Measurements from ENCODE around the gene ABCB11. TPM values are rescaled to one million over a fixed set of nuclear protein-coding genes. Genes with fewer than 3 reads are reported as not detected.

Gene ABCB11
- total and polyA plus RNA-seq, 4 experiments from 2014 or later, result not detected

GRCh38 chr2:168970711-168971233 lies 60.4 kb downstream of the ABCB11 start:
- Mint-ChIP-seq H3K4me3 (no peak overlapping the region), H3K9me3 (no peaks in the 10 kb centered on the region), H3K4me1 (peaks cover 7 to 10% (median 9%) of the 10 kb centered on the region in 4 donors), H3K27ac (no peak overlapping the region), H3K36me3 (no peaks in the 10 kb centered on the region), H3K27me3 (no peaks in the 10 kb centered on the region)
- Histone ChIP-seq H3K27me3 (ENCODE audit: insufficient read depth, low read length) (no peaks in the 10 kb centered on the region), H3K36me3 (ENCODE audit: insufficient read depth, low read length) (no peaks in the 10 kb centered on the region), H3K27ac (ENCODE audit: low read depth, low read length) (no peak overlapping the region), H3K4me1 (ENCODE audit: insufficient read depth, low read length) (peaks cover 8% of the 10 kb centered on the region), H3K4me3 (ENCODE audit: low read length in 2 of 2) (no peak overlapping the region), H3K9me3 (ENCODE audit: control insufficient read depth in 1 of 2, low read length in 2 of 2) (no peaks in the 10 kb centered on the region)
- ChIA-PET CTCF (ENCODE audit: partially characterized antibody) (interaction anchor here (3.2 to 14.6 kb wide), 4 partner anchors 10 to 170 kb away, joined by 19 to 188 read pairs (median 51); no protein-coding TSS in a partner anchor), POLR2A (ENCODE audit: partially characterized antibody) (no interaction called here)
- intact Hi-C loops (cut with micrococcal nuclease), result no loop called here
- DNase-seq, result no peak

GRCh38 chr2:168969865-168970264 lies 61.3 kb downstream of the ABCB11 start:
- Mint-ChIP-seq H3K36me3 (no peaks in the 10 kb centered on the region), H3K9me3 (no peaks in the 10 kb centered on the region), H3K27ac (no peak overlapping the region), H3K4me1 (peaks cover 15 to 18% (median 18%) of the 10 kb centered on the region in 4 donors), H3K27me3 (no peaks in the 10 kb centered on the region), H3K4me3 (no peak overlapping the region)
- Histone ChIP-seq H3K4me1 (ENCODE audit: insufficient read depth, low read length) (peaks cover 17% of the 10 kb centered on the region), H3K4me3 (ENCODE audit: low read length in 2 of 2) (no peak overlapping the region), H3K9me3 (ENCODE audit: control insufficient read depth in 1 of 2, low read length in 2 of 2) (no peaks in the 10 kb centered on the region), H3K27me3 (ENCODE audit: insufficient read depth, low read length) (no peaks in the 10 kb centered on the region), H3K27ac (ENCODE audit: low read depth, low read length) (no peak overlapping the region), H3K36me3 (ENCODE audit: insufficient read depth, low read length) (no peaks in the 10 kb centered on the region)
- intact Hi-C loops (cut with micrococcal nuclease), result no loop called here
- ChIA-PET POLR2A (ENCODE audit: partially characterized antibody) (no interaction called here), CTCF (ENCODE audit: partially characterized antibody) (interaction anchor here (0.8 to 14.6 kb wide), 6 partner anchors 9 to 171 kb away, joined by 3 to 188 read pairs (median 30); no protein-coding TSS in a partner anchor)
- no peak for DNase-seq

- CTCF ChIA-PET (ENCODE audit: partially characterized antibody), result interaction anchor here (0.6 to 14.6 kb wide), 7 partner anchors 7 to 507 kb away, joined by 3 to 188 read pairs (median 19); no protein-coding TSS in a partner anchor
- peaks cover 29% of the 10 kb centered on the region for H3K4me1 ChIP-seq (ENCODE audit: insufficient read depth, low read length)
- Mint-ChIP-seq H3K9me3 (no peaks in the 10 kb centered on the region), H3K27ac (no peak overlapping the region), H3K4me1 (peaks cover 25 to 29% (median 28%) of the 10 kb centered on the region in 4 donors), H3K4me3 (no peak overlapping the region), H3K27me3 (no peaks in the 10 kb centered on the region), H3K36me3 (no peaks in the 10 kb centered on the region)
- H3K27me3 ChIP-seq (ENCODE audit: insufficient read depth, low read length), result no peaks in the 10 kb centered on the region
- POLR2A ChIA-PET (ENCODE audit: partially characterized antibody), result no interaction called here
- H3K27ac ChIP-seq (ENCODE audit: low read depth, low read length), result no peak overlapping the region
- H3K9me3 ChIP-seq (ENCODE audit: control insufficient read depth in 1 of 2, low read length in 2 of 2), result no peaks in the 10 kb centered on the region
- no peak for DNase-seq
- H3K4me3 ChIP-seq (ENCODE audit: low read length in 2 of 2), result no peak overlapping the region
- intact Hi-C loops (cut with micrococcal nuclease), result no loop called here
- H3K36me3 ChIP-seq (ENCODE audit: insufficient read depth, low read length), result no peaks in the 10 kb centered on the region
These were observed 62.8 kb downstream of the ABCB11 start for GRCh38 chr2:168968342-168968741.

GRCh38 chr2:168964251-168964807 lies 66.8 kb downstream of the ABCB11 start:
- intact Hi-C loops (cut with micrococcal nuclease), result loop anchor here (1.0 to 5.0 kb wide), 4 partner anchors 143 to 963 kb away; partner anchors contain the start of gene LRP2
- peak in 4 of 5 donors; percentile 38 to 52 (median 49) for DNase-seq
- no peaks in the 10 kb centered on the region for H3K9me3 ChIP-seq (ENCODE audit: control insufficient read depth in 1 of 2, low read length in 2 of 2)
- Mint-ChIP-seq H3K27me3 (no peaks in the 10 kb centered on the region), H3K4me3 (peak overlapping the region in 6 of 8 donors; percentile 4 to 67 (median 49)), H3K9me3 (no peaks in the 10 kb centered on the region), H3K36me3 (no peaks in the 10 kb centered on the region), H3K4me1 (peaks cover 28 to 35% (median 32%) of the 10 kb centered on the region in 4 donors), H3K27ac (peak overlapping the region; percentile 12 to 90 (median 65))
- H3K27ac ChIP-seq (ENCODE audit: low read depth, low read length), result no peak overlapping the region
- peaks cover 29% of the 10 kb centered on the region for H3K4me1 ChIP-seq (ENCODE audit: insufficient read depth, low read length)
- CTCF ChIA-PET (ENCODE audit: partially characterized antibody), result interaction anchor here (0.8 to 14.6 kb wide), 9 partner anchors 12 to 177 kb away, joined by 3 to 188 read pairs (median 6); no protein-coding TSS in a partner anchor
- H3K27me3 ChIP-seq (ENCODE audit: insufficient read depth, low read length), result no peaks in the 10 kb centered on the region
- H3K36me3 ChIP-seq (ENCODE audit: insufficient read depth, low read length), result no peaks in the 10 kb centered on the region
- POLR2A ChIA-PET (ENCODE audit: partially characterized antibody), result interaction anchor here (1.0 to 1.8 kb wide), 5 partner anchors 10 to 175 kb away, joined by 4 to 9 read pairs (median 5); no protein-coding TSS in a partner anchor
- H3K4me3 ChIP-seq (ENCODE audit: low read length in 2 of 2), result no peak overlapping the region

GRCh38 chr2:168962636-168963035 lies 68.5 kb downstream of the ABCB11 start:
- POLR2A ChIA-PET (ENCODE audit: partially characterized antibody), result interaction anchor here (0.8 to 1.6 kb wide), 3 partner anchors 145 to 169 kb away, joined by 3 to 4 read pairs (median 4); no protein-coding TSS in a partner anchor
- peaks cover 0 to under 1% of the 10 kb centered on the region in 2 donors for H3K27me3 Mint-ChIP-seq
- Histone ChIP-seq H3K4me1 (ENCODE audit: insufficient read depth, low read length) (peaks cover 29% of the 10 kb centered on the region), H3K27ac (ENCODE audit: low read depth, low read length) (no peak overlapping the region), H3K27me3 (ENCODE audit: insufficient read depth, low read length) (no peaks in the 10 kb centered on the region), H3K4me3 (ENCODE audit: low read length in 2 of 2) (no peak overlapping the region), H3K9me3 (ENCODE audit: control insufficient read depth in 1 of 2, low read length in 2 of 2) (no peaks in the 10 kb centered on the region), H3K36me3 (ENCODE audit: insufficient read depth, low read length) (no peaks in the 10 kb centered on the region)
- CTCF ChIA-PET (ENCODE audit: partially characterized antibody), result interaction anchor here (0.9 to 14.6 kb wide), 15 partner anchors 7 to 626 kb away, joined by 3 to 188 read pairs (median 4); no protein-coding TSS in a partner anchor
- no peaks in the 10 kb centered on the region for H3K36me3 Mint-ChIP-seq
- H3K27ac Mint-ChIP-seq, result peak overlapping the region in 1 of 7 donors; percentile 43
- DNase-seq, result no peak
- H3K4me3 Mint-ChIP-seq, result no peak overlapping the region
- H3K9me3 Mint-ChIP-seq, result no peaks in the 10 kb centered on the region
- intact Hi-C loops (cut with micrococcal nuclease), result loop anchor here (5.0 kb wide), 3 partner anchors 260 to 965 kb away; partner anchors contain the start of gene LRP2
- H3K4me1 Mint-ChIP-seq, result peaks cover 28 to 35% (median 31%) of the 10 kb centered on the region in 4 donors

GRCh38 chr2:168961450-168962229 lies 69.5 kb downstream of the ABCB11 start:
- H3K9me3 Mint-ChIP-seq, result no peaks in the 10 kb centered on the region
- H3K27me3 ChIP-seq (ENCODE audit: insufficient read depth, low read length), result no peaks in the 10 kb centered on the region
- peak overlapping the region in 1 of 7 donors; percentile 43 for H3K27ac Mint-ChIP-seq
- no peaks in the 10 kb centered on the region for H3K36me3 Mint-ChIP-seq
- H3K4me1 Mint-ChIP-seq, result peaks cover 28 to 34% (median 31%) of the 10 kb centered on the region in 4 donors
- no peak overlapping the region for H3K4me3 Mint-ChIP-seq
- H3K27ac ChIP-seq (ENCODE audit: low read depth, low read length), result no peak overlapping the region
- peaks cover 29% of the 10 kb centered on the region for H3K4me1 ChIP-seq (ENCODE audit: insufficient read depth, low read length)
- peak; percentile 32 to 67 (median 57) for DNase-seq
- intact Hi-C loops (cut with micrococcal nuclease), result loop anchor here (1.0 to 5.0 kb wide), 6 partner anchors 144 to 966 kb away; partner anchors contain the start of gene LRP2
- peaks cover 2 to 6% of the 10 kb centered on the region in 2 donors for H3K27me3 Mint-ChIP-seq
- H3K36me3 ChIP-seq (ENCODE audit: insufficient read depth, low read length), result no peaks in the 10 kb centered on the region
- no peak overlapping the region for H3K4me3 ChIP-seq (ENCODE audit: low read length in 2 of 2)
- POLR2A ChIA-PET (ENCODE audit: partially characterized antibody), result interaction anchor here (0.6 to 1.6 kb wide), 4 partner anchors 123 to 170 kb away, joined by 3 to 7 read pairs (median 4); no protein-coding TSS in a partner anchor
- CTCF ChIA-PET (ENCODE audit: partially characterized antibody), result interaction anchor here (1.0 to 14.6 kb wide), 17 partner anchors 8 to 625 kb away, joined by 3 to 188 read pairs (median 4); no protein-coding TSS in a partner anchor
- H3K9me3 ChIP-seq (ENCODE audit: control insufficient read depth in 1 of 2, low read length in 2 of 2), result no peaks in the 10 kb centered on the region
